ENCODE results near the gene LNP1.

DNA sequence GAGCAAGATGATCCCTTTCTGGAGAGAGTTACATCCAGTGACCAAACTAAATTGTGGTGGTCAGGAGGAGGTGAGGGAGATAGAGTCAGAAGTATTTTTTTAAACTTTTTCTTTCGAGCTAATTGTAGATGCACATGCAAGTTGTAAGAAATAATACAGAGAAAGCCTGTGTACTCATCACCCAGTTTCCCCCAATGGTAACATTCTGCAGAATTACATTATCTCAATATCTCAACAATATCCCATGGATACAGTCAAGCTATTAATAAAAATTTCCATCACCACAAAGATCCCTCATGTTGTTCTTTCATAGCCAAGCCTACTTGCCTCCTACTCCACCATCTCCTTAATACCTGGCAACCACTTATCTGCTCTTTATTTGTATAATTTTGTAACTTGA, 87.8 kb downstream of the LNP1 start:
- TF ChIP-seq NR0B2 (CRISPR knock-in tag; IDR thresholded peaks at IDR 0.05) (no peak), SCMH1 (CRISPR knock-in tag; IDR thresholded peaks at IDR 0.05; ENCODE audit: borderline replicate concordance) (no peak), ZBTB33 (CRISPR knock-in tag; IDR thresholded peaks at IDR 0.05) (no peak), EP300 (IDR thresholded peaks at IDR 0.05; ENCODE audit: low read depth in 2 of 2, low read length in 2 of 2) (no peak), EP300 (CRISPR knock-in tag; IDR thresholded peaks at IDR 0.05; ENCODE audit: borderline replicate concordance) (no peak)
